Measurements from ENCODE around the gene KIF18A. TPM values are rescaled to one million over a fixed set of nuclear protein-coding genes. Genes with fewer than 3 reads are reported as not detected.
"Not testable (repeated sequence)": the region's sequence is repeated elsewhere in the genome, so short reads cannot be mapped to it uniquely, and the experiment has no call there.

Gene KIF18A
- total RNA-seq, 2 experiments from 2014 or later, result 22.3 to 23.2 TPM

- H3K36me3 Mint-ChIP-seq (ENCODE audit: low read depth), result peaks cover 14% of the 10 kb centered on the region
- DNase-seq (no peak), ATAC-seq (no peak)
- no peaks in the 10 kb centered on the region for H3K9me3 Mint-ChIP-seq
- H3K27ac Mint-ChIP-seq, result no peak overlapping the region
- ChIA-PET CTCF (interaction anchor here (0.7 kb wide), 1 partner anchor 19 kb away, joined by 4 read pairs; the partner anchor contains the start of genes KIF18A and METTL15), POLR2A (no interaction called here)
- intact Hi-C loops (cut with micrococcal nuclease), result no loop called here
- no peak for TF ChIP-seq CTCF (IDR thresholded peaks at IDR 0.05)
- no peak overlapping the region for H3K4me3 Mint-ChIP-seq
- no peaks in the 10 kb centered on the region for H3K4me1 Mint-ChIP-seq (ENCODE audit: low read depth)
- H3K27me3 Mint-ChIP-seq, result no peaks in the 10 kb centered on the region
Observed at GRCh38 chr11:28089378-28089777, 18.6 kb downstream of the KIF18A start.

GRCh38 chr11:28087693-28088092 is 20.3 kb downstream of the KIF18A start:
- H3K4me1 Mint-ChIP-seq (ENCODE audit: low read depth); intact Hi-C loops (cut with micrococcal nuclease); H3K27ac Mint-ChIP-seq; POLR2A ChIA-PET; H3K9me3 Mint-ChIP-seq; ATAC-seq; DNase-seq; H3K4me3 Mint-ChIP-seq; CTCF ChIA-PET; H3K27me3 Mint-ChIP-seq: not testable (repeated sequence)
- H3K36me3 Mint-ChIP-seq (ENCODE audit: low read depth), result peaks cover 14% of the 10 kb centered on the region

GRCh38 chr11:28087192-28087591 is 20.8 kb downstream of the KIF18A start:
- H3K4me1 Mint-ChIP-seq (ENCODE audit: low read depth); POLR2A ChIA-PET; DNase-seq; intact Hi-C loops (cut with micrococcal nuclease); H3K4me3 Mint-ChIP-seq; CTCF ChIA-PET; H3K9me3 Mint-ChIP-seq; H3K27ac Mint-ChIP-seq; H3K27me3 Mint-ChIP-seq; ATAC-seq: not testable (repeated sequence)
- peaks cover 16% of the 10 kb centered on the region for H3K36me3 Mint-ChIP-seq (ENCODE audit: low read depth)

GRCh38 chr11:28086569-28086968 is 21.4 kb downstream of the KIF18A start:
- Mint-ChIP-seq H3K27me3 (no peaks in the 10 kb centered on the region), H3K27ac (no peak overlapping the region), H3K9me3 (no peaks in the 10 kb centered on the region), H3K4me1 (ENCODE audit: low read depth) (no peaks in the 10 kb centered on the region), H3K4me3 (no peak overlapping the region), H3K36me3 (ENCODE audit: low read depth) (peaks cover 21% of the 10 kb centered on the region)
- CTCF ChIA-PET, result no interaction called here
- intact Hi-C loops (cut with micrococcal nuclease), result no loop called here
- DNase-seq, result no peak
- no peak for ATAC-seq
- TF ChIP-seq CTCF (IDR thresholded peaks at IDR 0.05), result no peak
- POLR2A ChIA-PET, result no interaction called here

- intact Hi-C loops (cut with micrococcal nuclease), result no loop called here
- peaks cover 22% of the 10 kb centered on the region for H3K36me3 Mint-ChIP-seq (ENCODE audit: low read depth)
Observed at GRCh38 chr11:28083118-28083517, 24.8 kb downstream of the KIF18A start.

GRCh38 chr11:28077521-28077920 is 30.4 kb downstream of the KIF18A start:
- no peak for ATAC-seq
- no peaks in the 10 kb centered on the region for H3K4me1 Mint-ChIP-seq (ENCODE audit: low read depth)
- DNase-seq, result no peak
- no peak overlapping the region for H3K4me3 Mint-ChIP-seq
- peaks cover 19% of the 10 kb centered on the region for H3K36me3 Mint-ChIP-seq (ENCODE audit: low read depth)
- intact Hi-C loops (cut with micrococcal nuclease), result no loop called here
- ChIA-PET CTCF (no interaction called here), POLR2A (no interaction called here)
- H3K27me3 Mint-ChIP-seq, result no peaks in the 10 kb centered on the region
- H3K27ac Mint-ChIP-seq, result no peak overlapping the region
- TF ChIP-seq CTCF (IDR thresholded peaks at IDR 0.05), result no peak
- no peaks in the 10 kb centered on the region for H3K9me3 Mint-ChIP-seq

More at GRCh38 chr11:28083118-28083517, 24.8 kb downstream of the KIF18A start:
- H3K27ac Mint-ChIP-seq, result no peak overlapping the region
- CTCF ChIA-PET, result no interaction called here
- H3K4me3 Mint-ChIP-seq, result no peak overlapping the region
- POLR2A ChIA-PET, result no interaction called here
- H3K27me3 Mint-ChIP-seq, result no peaks in the 10 kb centered on the region
- DNase-seq (no peak), ATAC-seq (no peak)
- TF ChIP-seq CTCF (IDR thresholded peaks at IDR 0.05), result no peak
- no peaks in the 10 kb centered on the region for H3K4me1 Mint-ChIP-seq (ENCODE audit: low read depth)
- no peaks in the 10 kb centered on the region for H3K9me3 Mint-ChIP-seq

Measured in activated CD8-positive, alpha-beta T cell treated with anti-CD3 and anti-CD28 coated beads for 36 hours (primary cell).